ENCODE results near the gene ISM2. TPM values are rescaled to one million over a fixed set of nuclear protein-coding genes. Genes with fewer than 3 reads are reported as not detected.

Gene ISM2
- total RNA-seq, 1 experiment from 2014 or later, result 2.6 TPM

GRCh38 chr14:77544571-77544970 is 46.0 kb upstream of the ISM2 start:
- no TSS peak for BruUV-seq (replicated peaks)
- CTCF ChIA-PET, result no interaction called here
- DNase-seq (ENCODE audit: low read depth, low spot score), result no peak
- POLR2A ChIA-PET, result no interaction called here
- no peaks in the 10 kb centered on the region for H3K9me3 ChIP-seq (ENCODE audit: control insufficient read depth, insufficient read depth, low read depth, low read length)
- TF ChIP-seq POLR2AphosphoS5 (IDR thresholded peaks at IDR 0.05; ENCODE audit: low read depth, low read length), result no peak
- no peak for TF ChIP-seq TCF7L2 (IDR thresholded peaks at IDR 0.05; ENCODE audit: low read depth, low read length)
- no peak for TF ChIP-seq CTCF (IDR thresholded peaks at IDR 0.05)
- no peak for TF ChIP-seq REST (IDR thresholded peaks at IDR 0.05; ENCODE audit: insufficient read depth in 1 of 2, low read depth in 2 of 2, low read length in 1 of 2)
- no peak overlapping the region for H3K27ac ChIP-seq (ENCODE audit: low read length)
- ATAC-seq, result no peak
- intact Hi-C loops (cut with micrococcal nuclease; ENCODE audit: unreplicated experiment) (loop anchor here (10.0 kb wide), 1 partner anchor 80 kb away; no protein-coding TSS in a partner anchor), in situ Hi-C loops (cut with HindIII; ENCODE audit: low pct_unique_long_range_greater_than_20kb, low sequenced_read_pairs) (no loop called here)
- H3K27me3 ChIP-seq (ENCODE audit: control insufficient read depth, insufficient read depth, low read length), result no peaks in the 10 kb centered on the region
- H3K4me1 ChIP-seq (ENCODE audit: control insufficient read depth, insufficient read depth, low read length), result no peaks in the 10 kb centered on the region
- H3K4me3 ChIP-seq (ENCODE audit: low read depth in 2 of 2, low read length in 2 of 2), result no peak overlapping the region
- H3K36me3 ChIP-seq (ENCODE audit: control insufficient read depth, insufficient read depth, low read length), result peaks cover 5% of the 10 kb centered on the region

GRCh38 chr14:77543637-77544334 is 45.2 kb upstream of the ISM2 start:
- peaks cover 4% of the 10 kb centered on the region for H3K36me3 ChIP-seq (ENCODE audit: control insufficient read depth, insufficient read depth, low read length)
- no peak overlapping the region for H3K4me3 ChIP-seq (ENCODE audit: low read depth in 2 of 2, low read length in 2 of 2)
- intact Hi-C loops (cut with micrococcal nuclease; ENCODE audit: unreplicated experiment), result loop anchor here (10.0 kb wide), 1 partner anchor 79 kb away; no protein-coding TSS in a partner anchor
- no peaks in the 10 kb centered on the region for H3K4me1 ChIP-seq (ENCODE audit: control insufficient read depth, insufficient read depth, low read length)
- no peak for TF ChIP-seq TCF7L2 (IDR thresholded peaks at IDR 0.05; ENCODE audit: low read depth, low read length)
- no peak for TF ChIP-seq CTCF (IDR thresholded peaks at IDR 0.05)
- TF ChIP-seq REST (IDR thresholded peaks at IDR 0.05; ENCODE audit: insufficient read depth in 1 of 2, low read depth in 2 of 2, low read length in 1 of 2), result no peak
- TF ChIP-seq POLR2AphosphoS5 (IDR thresholded peaks at IDR 0.05; ENCODE audit: low read depth, low read length), result no peak
- no peak for TF ChIP-seq SIN3A (IDR thresholded peaks at IDR 0.05; ENCODE audit: borderline replicate concordance, insufficient read depth, low read depth, low read length)
- no TSS peak for BruUV-seq (replicated peaks)
- no peak overlapping the region for H3K27ac ChIP-seq (ENCODE audit: low read length)
- POLR2A ChIA-PET, result no interaction called here
- H3K27me3 ChIP-seq (ENCODE audit: control insufficient read depth, insufficient read depth, low read length), result no peaks in the 10 kb centered on the region
- no peak for DNase-seq (ENCODE audit: low read depth, low spot score)
- ATAC-seq, result no peak
- H3K9me3 ChIP-seq (ENCODE audit: control insufficient read depth, insufficient read depth, low read depth, low read length), result no peaks in the 10 kb centered on the region
- in situ Hi-C loops (cut with HindIII; ENCODE audit: low pct_unique_long_range_greater_than_20kb, low sequenced_read_pairs), result no loop called here
- CTCF ChIA-PET, result no interaction called here
